Loucy (cell line): ENCODE results near the gene CDR2L.

Experiments used
- CTCF ChIP-seq: fragments of 200-600 bp; sonication (generic); conservative IDR thresholded peaks from 2 replicates; pipeline ENCODE4 v1.5.1; 2014; ENCODE audit warnings: mild to moderate bottlenecking, antibody characterized with exemption, low read length
- EZH2phosphoT487 ChIP-seq: fragments of 200-600 bp; IDR thresholded peaks from 2 replicates; pipeline ENCODE4 v1.6.1; 2018; ENCODE audit warnings: antibody characterized with exemption, mild to moderate bottlenecking, moderate library complexity, borderline replicate concordance

GRCh38 chr17:75041656-75042280 lies 54.3 kb downstream of the CDR2L start:
- TF ChIP-seq CTCF (no peak), EZH2phosphoT487 (no peak)
